HepG2 (cell line): ENCODE results near the gene MMP24OS. TPM values are rescaled to one million over a fixed set of nuclear protein-coding genes. Genes with fewer than 3 reads are reported as not detected.
A peak's percentile ranks its signal among the peaks of the same experiment; 100 is the strongest.

Experiments
- ATAC-seq: fragments of 200-7000 bp; cut with Tn5 transposase; 3 replicates; pipeline ENCODE4 v1.9.1; 2020; ENCODE audit warnings: mild to moderate bottlenecking, moderate library complexity
- BruUV-seq: library from RNA; stranded (reverse); fragments of 400-500 nt; replicated peaks from 2 replicates; lab custom pipeline; 2021; lab: Mats Ljungman, UMichigan
- CTCF ChIA-PET: fragments of 300-600 bp; formaldehyde crosslinking; extraction: SDS; loops from one replicate; lab custom pipeline; 2021; ENCODE audit warnings: low total read pairs, inconsistent platforms, low intra/inter-chr PET ratio; lab: Yijun Ruan, JAX
- POLR2A ChIA-PET: fragments of 350-600 bp; sonication (Branson Sonifier 250); formaldehyde crosslinking; loops from one replicate; lab custom pipeline; 2020; ENCODE audit warnings: antibody characterized with exemption, inconsistent platforms; lab: Yijun Ruan, JAX
- DNase-seq: peaks from one replicate; pipeline ENCODE4 v3.0.0-alpha.2; 2015; ENCODE audit warnings: low spot score
- FAIRE-seq: peaks from 3 replicates; lab custom pipeline; 2011; peaks lifted over from hg19 to GRCh38; lab: Jason Lieb, UNC
- H2AFZ ChIP-seq: one replicate; pipeline ENCODE4 v1.6.1; 2011; ENCODE audit warnings: low read length, inconsistent platforms
- H3K27ac ChIP-seq: fragments of 300-600 bp; 3 replicates; pipeline ENCODE4 v1.8.0; 2011; ENCODE audit warnings: mixed run types, mild to moderate bottlenecking, mixed read lengths, low read length, inconsistent platforms; ENCODE audit not compliant: insufficient read depth; ENCODE audit errors: extremely low read length
- H3K27me3 ChIP-seq, 2 experiments: fragments of 200-600 bp in 1 of 2; 2 replicates in 1 of 2; 3 replicates in 1 of 2; pipeline versions ENCODE4 v1.6.0 to v1.8.0; 2011; ENCODE audit warnings: low read length in 2 of 2, mild to moderate bottlenecking in 2 of 2, moderate library complexity in 2 of 2, inconsistent platforms in 1 of 2; ENCODE audit not compliant: insufficient read depth in 2 of 2, control insufficient read depth in 1 of 2
- H3K36me3 ChIP-seq, 2 experiments: fragments of 200-600 bp in 1 of 2; replicated peaks in 1 of 2; 2 replicates in 1 of 2; 3 replicates in 1 of 2; pipeline versions ENCODE4 v1.5.1 to v1.8.0; 2011; ENCODE audit warnings: low read length in 2 of 2, inconsistent platforms in 1 of 2; ENCODE audit not compliant: insufficient read depth in 2 of 2, control insufficient read depth in 1 of 2
- H3K4me1 ChIP-seq: 2 replicates; pipeline ENCODE4 v1.5.1; 2012; ENCODE audit warnings: low read length, inconsistent platforms; ENCODE audit not compliant: insufficient read depth
- H3K4me2 ChIP-seq: 2 replicates; pipeline ENCODE4 v1.6.0; 2011; ENCODE audit warnings: low read depth, low read length, inconsistent platforms
- H3K4me3 ChIP-seq, 3 experiments: fragments of 200-600 bp in 1 of 3; sonication (generic), shearing (Covaris generic) in 1 of 3; replicated peaks in 1 of 3; 2 replicates each; pipeline ENCODE4 v1.5.1; 2011 to 2016; ENCODE audit warnings: low read length in 3 of 3, inconsistent platforms in 2 of 3, low read depth in 2 of 3, mild to moderate bottlenecking in 2 of 3, control low read depth in 1 of 3, mixed read lengths in 1 of 3; ENCODE audit not compliant: insufficient read depth in 1 of 3
- H3K79me2 ChIP-seq: one replicate; pipeline ENCODE4 v1.6.1; 2011; ENCODE audit warnings: low read length, inconsistent platforms; ENCODE audit not compliant: insufficient read depth
- H3K9ac ChIP-seq: 2 replicates; pipeline ENCODE4 v1.6.0; 2011; ENCODE audit warnings: mild to moderate bottlenecking, low read depth, low read length, inconsistent platforms; ENCODE audit not compliant: insufficient read depth
- H3K9me3 ChIP-seq: 2 replicates; pipeline ENCODE4 v1.5.1; 2012; ENCODE audit warnings: mild to moderate bottlenecking, low read length
- H4K20me1 ChIP-seq: 2 replicates; pipeline ENCODE4 v1.6.0; 2011; ENCODE audit warnings: inconsistent platforms, mild to moderate bottlenecking, low read length, moderate library complexity; ENCODE audit not compliant: insufficient read depth
- IKZF4 ChIP-seq: sonication (generic); formaldehyde crosslinking; IDR thresholded peaks from 2 replicates; pipeline ENCODE4 v1.5.1; 2020; ENCODE audit warnings: borderline replicate concordance, mild to moderate bottlenecking, low read depth, missing genetic modification reagents; ENCODE audit errors: not compliant biosample characterization
- PHB2 ChIP-seq: fragments of 450-650 bp; IDR thresholded peaks from 2 replicates; pipeline ENCODE4 v1.6.1; 2018; ENCODE audit not compliant: partially characterized antibody
- STAT5B ChIP-seq: sonication (generic); formaldehyde crosslinking; IDR thresholded peaks from 2 replicates; pipeline ENCODE4 v1.4.0; 2020; ENCODE audit warnings: missing genetic modification reagents
- SUZ12 ChIP-seq: fragments of 150-350 bp; IDR thresholded peaks from 2 replicates; pipeline ENCODE4 v1.6.1; 2014; ENCODE audit warnings: low read depth, low read length
- ZNF776 ChIP-seq: sonication (generic); formaldehyde crosslinking; IDR thresholded peaks from 2 replicates; pipeline ENCODE4 v1.4.0; 2020; ENCODE audit warnings: mild to moderate bottlenecking, missing genetic modification reagents
- WGBS: methylation state at CpG from one replicate; pipeline ENCODE4 v1.1.6; 2017; ENCODE audit warnings: low lambda C conversion rate; 5-methylcytosine and 5-hydroxymethylcytosine counted together
- in situ Hi-C: cut with HindIII; loops from 2 replicates; pipeline ENCODE4 v1.10.0; 2017; ENCODE audit warnings: low pct_unique_long_range_greater_than_20kb; ENCODE audit not compliant: extremely low pct_ligation_motif_present
- intact Hi-C: fragments of 100-400 bp; cut with micrococcal nuclease; formaldehyde crosslinking; loops from one replicate; pipeline ENCODE4 v1.10.0; 2022; ENCODE audit not compliant: unreplicated experiment
- polyA plus RNA-seq, 8 experiments: library from polyadenylated mRNA; depleted of rRNA in 3 of 8; stranded (reverse) in 7 of 8; unstranded in 1 of 8; fragments of >200 nt; fragmentation: Illumina TruSeq in 4 of 8; extraction: Trizol in 4 of 8; gene quantifications; 2 replicates each; pipeline versions ENCODE4 v1.2.1 to v1.2.3, GENCODE V29; 2011 to 2016; ENCODE audit warnings: low read depth in 4 of 8, missing spikeins in 1 of 8, mixed read lengths in 1 of 8; ENCODE audit not compliant: insufficient read depth in 1 of 8
- total RNA-seq, 5 experiments: library from RNA; depleted of rRNA; stranded (reverse); fragments of >200 nt; fragmentation: Illumina TruSeq; extraction: Trizol; gene quantifications; 2 replicates each; pipeline ENCODE4 v1.2.3, GENCODE V29; 2016; ENCODE audit warnings: low read depth in 1 of 5
- TF ChIP-seq, protein P1 (sequence below): IDR thresholded peaks from 2 replicates; pipeline ENCODE4 v1.6.1; 2016; ENCODE audit warnings: mild to moderate bottlenecking
- TF ChIP-seq, protein P2 (sequence below): sonication (generic); formaldehyde crosslinking; IDR thresholded peaks from 2 replicates; pipeline ENCODE4 v1.9.0; 2021; ENCODE audit warnings: missing genetic modification reagents, borderline replicate concordance
- TF ChIP-seq, protein P3 (sequence below): fragments of 450-650 bp; IDR thresholded peaks from 2 replicates; pipeline ENCODE4 v1.6.1; 2017; ENCODE audit warnings: mild to moderate bottlenecking
- TF ChIP-seq, protein P4 (sequence below): sonication (generic); formaldehyde crosslinking; IDR thresholded peaks from 2 replicates; pipeline ENCODE4 v1.9.0; 2021; ENCODE audit warnings: missing genetic modification reagents, mild to moderate bottlenecking, borderline replicate concordance
- TF ChIP-seq, protein P5 (sequence below): IDR thresholded peaks from 2 replicates; pipeline ENCODE4 v1.6.1; 2016; ENCODE audit warnings: mild to moderate bottlenecking, missing biosample characterization, missing genetic modification reagents
- TF ChIP-seq, protein P6 (sequence below): sonication (generic); formaldehyde crosslinking; IDR thresholded peaks from 2 replicates; pipeline ENCODE4 v1.5.1; 2020; ENCODE audit warnings: missing genetic modification reagents, mild to moderate bottlenecking, borderline replicate concordance

MMP24OS gene
- total and polyA plus RNA-seq, 2 of the 13 experiments (the other 11 are each of a cell fraction or from before 2014, with no cell fraction given): 6.0 to 8.5 TPM

DNA sequence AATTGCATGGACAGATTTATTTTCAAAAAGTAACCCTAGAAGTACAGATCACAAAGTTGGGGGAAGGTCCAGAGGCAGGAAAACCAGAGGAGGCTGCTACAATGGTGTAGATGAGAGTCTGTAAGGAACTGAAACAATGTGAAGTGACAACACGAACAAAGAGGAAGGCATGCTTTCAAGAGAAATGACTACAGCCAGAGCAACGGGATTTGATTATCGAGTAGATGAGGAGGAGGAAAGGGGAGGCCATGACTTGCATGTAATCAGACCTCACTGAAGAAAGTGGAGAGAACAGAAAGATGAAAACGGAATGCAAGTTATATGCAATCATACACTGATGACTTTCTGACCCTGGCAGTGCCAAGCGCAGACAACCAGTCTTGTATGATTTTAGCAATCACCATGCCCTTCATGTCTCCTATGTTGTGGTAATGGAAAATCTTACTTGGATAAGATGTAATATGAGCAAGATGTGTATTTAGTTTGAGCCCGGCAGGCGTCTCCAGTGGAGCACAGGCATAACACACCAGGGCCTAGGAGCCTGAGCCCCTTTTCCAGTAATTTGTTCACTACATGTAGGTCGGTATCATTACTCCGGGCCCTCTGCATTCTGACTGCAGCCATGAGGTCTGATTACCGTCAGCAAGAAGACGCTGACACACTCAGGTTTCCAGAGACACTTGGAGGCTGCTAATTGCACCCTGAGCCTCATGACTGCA lies 48.3 kb upstream of the MMP24OS start:
- H3K4me1 ChIP-seq: peaks cover 51% of the 10 kb centered on the region
- H3K36me3 ChIP-seq: no peaks in the 10 kb centered on the region
- ChIA-PET CTCF (interaction anchor here (6.9 kb wide), 1 partner anchor 22 kb away, joined by 204 read pairs; no protein-coding TSS in a partner anchor), POLR2A (interaction anchor here (0.8 to 3.9 kb wide), 9 partner anchors 9 to 291 kb away, joined by 3 to 78 read pairs (median 10); partner anchors contain the start of genes CEP250 and EIF6)
- in situ Hi-C loops (no loop called here), intact Hi-C loops (no loop called here)
- no peaks in the 10 kb centered on the region for H3K79me2 ChIP-seq
- H3K4me3 ChIP-seq: no peak overlapping the region; a peak in 1 of 6 replicates
- H3K27ac ChIP-seq: peak overlapping the region; percentile 74
- no peak for DNase-seq
- H3K9ac ChIP-seq: peak overlapping the region; percentile 7
- FAIRE-seq: peak; percentile 23
- peak overlapping the region; percentile 54; the same call in 1 of the 2 replicates for H3K4me2 ChIP-seq
- BruUV-seq: no TSS peak
- no peaks in the 10 kb centered on the region for H3K9me3 ChIP-seq
- ATAC-seq: no peak
- H3K27me3 ChIP-seq: no peaks in the 10 kb centered on the region
- H2AFZ ChIP-seq: no peak overlapping the region
- H4K20me1 ChIP-seq: no peaks in the 10 kb centered on the region
- 90% methylated on average over 11 of the region's 11 CpGs for WGBS
- TF ChIP-seq ZNF776 (CRISPR knock-in tag) (no peak), SUZ12 (no peak), IKZF4 (CRISPR knock-in tag) (peak; percentile 41), PHB2 (no peak), STAT5B (CRISPR knock-in tag) (no peak)
- TF ChIP-seq, protein P1, sequence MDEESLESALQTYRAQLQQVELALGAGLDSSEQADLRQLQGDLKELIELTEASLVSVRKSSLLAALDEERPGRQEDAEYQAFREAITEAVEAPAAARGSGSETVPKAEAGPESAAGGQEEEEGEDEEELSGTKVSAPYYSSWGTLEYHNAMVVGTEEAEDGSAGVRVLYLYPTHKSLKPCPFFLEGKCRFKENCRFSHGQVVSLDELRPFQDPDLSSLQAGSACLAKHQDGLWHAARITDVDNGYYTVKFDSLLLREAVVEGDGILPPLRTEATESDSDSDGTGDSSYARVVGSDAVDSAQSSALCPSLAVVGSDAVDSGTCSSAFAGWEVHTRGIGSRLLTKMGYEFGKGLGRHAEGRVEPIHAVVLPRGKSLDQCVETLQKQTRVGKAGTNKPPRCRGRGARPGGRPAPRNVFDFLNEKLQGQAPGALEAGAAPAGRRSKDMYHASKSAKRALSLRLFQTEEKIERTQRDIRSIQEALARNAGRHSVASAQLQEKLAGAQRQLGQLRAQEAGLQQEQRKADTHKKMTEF: no peak
- TF ChIP-seq, protein P2, sequence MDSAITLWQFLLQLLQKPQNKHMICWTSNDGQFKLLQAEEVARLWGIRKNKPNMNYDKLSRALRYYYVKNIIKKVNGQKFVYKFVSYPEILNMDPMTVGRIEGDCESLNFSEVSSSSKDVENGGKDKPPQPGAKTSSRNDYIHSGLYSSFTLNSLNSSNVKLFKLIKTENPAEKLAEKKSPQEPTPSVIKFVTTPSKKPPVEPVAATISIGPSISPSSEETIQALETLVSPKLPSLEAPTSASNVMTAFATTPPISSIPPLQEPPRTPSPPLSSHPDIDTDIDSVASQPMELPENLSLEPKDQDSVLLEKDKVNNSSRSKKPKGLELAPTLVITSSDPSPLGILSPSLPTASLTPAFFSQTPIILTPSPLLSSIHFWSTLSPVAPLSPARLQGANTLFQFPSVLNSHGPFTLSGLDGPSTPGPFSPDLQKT (CRISPR knock-in tag): no peak
- TF ChIP-seq, protein P3, sequence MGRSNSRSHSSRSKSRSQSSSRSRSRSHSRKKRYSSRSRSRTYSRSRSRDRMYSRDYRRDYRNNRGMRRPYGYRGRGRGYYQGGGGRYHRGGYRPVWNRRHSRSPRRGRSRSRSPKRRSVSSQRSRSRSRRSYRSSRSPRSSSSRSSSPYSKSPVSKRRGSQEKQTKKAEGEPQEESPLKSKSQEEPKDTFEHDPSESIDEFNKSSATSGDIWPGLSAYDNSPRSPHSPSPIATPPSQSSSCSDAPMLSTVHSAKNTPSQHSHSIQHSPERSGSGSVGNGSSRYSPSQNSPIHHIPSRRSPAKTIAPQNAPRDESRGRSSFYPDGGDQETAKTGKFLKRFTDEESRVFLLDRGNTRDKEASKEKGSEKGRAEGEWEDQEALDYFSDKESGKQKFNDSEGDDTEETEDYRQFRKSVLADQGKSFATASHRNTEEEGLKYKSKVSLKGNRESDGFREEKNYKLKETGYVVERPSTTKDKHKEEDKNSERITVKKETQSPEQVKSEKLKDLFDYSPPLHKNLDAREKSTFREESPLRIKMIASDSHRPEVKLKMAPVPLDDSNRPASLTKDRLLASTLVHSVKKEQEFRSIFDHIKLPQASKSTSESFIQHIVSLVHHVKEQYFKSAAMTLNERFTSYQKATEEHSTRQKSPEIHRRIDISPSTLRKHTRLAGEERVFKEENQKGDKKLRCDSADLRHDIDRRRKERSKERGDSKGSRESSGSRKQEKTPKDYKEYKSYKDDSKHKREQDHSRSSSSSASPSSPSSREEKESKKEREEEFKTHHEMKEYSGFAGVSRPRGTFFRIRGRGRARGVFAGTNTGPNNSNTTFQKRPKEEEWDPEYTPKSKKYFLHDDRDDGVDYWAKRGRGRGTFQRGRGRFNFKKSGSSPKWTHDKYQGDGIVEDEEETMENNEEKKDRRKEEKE: no peak
- TF ChIP-seq, protein P4, sequence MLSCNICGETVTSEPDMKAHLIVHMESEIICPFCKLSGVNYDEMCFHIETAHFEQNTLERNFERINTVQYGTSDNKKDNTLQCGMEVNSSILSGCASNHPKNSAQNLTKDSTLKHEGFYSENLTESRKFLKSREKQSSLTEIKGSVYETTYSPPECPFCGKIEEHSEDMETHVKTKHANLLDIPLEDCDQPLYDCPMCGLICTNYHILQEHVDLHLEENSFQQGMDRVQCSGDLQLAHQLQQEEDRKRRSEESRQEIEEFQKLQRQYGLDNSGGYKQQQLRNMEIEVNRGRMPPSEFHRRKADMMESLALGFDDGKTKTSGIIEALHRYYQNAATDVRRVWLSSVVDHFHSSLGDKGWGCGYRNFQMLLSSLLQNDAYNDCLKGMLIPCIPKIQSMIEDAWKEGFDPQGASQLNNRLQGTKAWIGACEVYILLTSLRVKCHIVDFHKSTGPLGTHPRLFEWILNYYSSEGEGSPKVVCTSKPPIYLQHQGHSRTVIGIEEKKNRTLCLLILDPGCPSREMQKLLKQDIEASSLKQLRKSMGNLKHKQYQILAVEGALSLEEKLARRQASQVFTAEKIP (CRISPR knock-in tag): no peak
- TF ChIP-seq, protein P5, sequence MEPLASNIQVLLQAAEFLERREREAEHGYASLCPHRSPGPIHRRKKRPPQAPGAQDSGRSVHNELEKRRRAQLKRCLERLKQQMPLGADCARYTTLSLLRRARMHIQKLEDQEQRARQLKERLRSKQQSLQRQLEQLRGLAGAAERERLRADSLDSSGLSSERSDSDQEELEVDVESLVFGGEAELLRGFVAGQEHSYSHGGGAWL (CRISPR knock-in tag): no peak
- TF ChIP-seq, protein P6, sequence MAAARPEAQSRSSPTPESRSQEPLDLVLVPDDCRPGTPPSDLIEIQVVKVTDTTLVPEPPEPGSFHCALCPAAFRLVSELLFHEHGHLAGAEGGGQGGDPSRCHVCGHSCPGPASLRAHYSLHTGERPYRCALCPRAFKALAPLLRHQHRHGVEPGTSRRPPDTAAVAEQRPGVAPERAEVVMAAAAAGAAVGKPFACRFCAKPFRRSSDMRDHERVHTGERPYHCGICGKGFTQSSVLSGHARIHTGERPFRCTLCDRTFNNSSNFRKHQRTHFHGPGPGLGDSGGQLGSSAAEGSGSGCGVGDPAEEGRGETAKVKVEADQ (CRISPR knock-in tag): no peak
